ENCODE data around the gene PTPRD.

GRCh38 chr9:10041726-10042229 is 571.0 kb downstream of the PTPRD start:
- TF ChIP-seq E2F5 (CRISPR knock-in tag; IDR thresholded peaks at IDR 0.05) (no peak), CTCF (IDR thresholded peaks at IDR 0.05) (no peak), HMGXB4 (CRISPR knock-in tag; IDR thresholded peaks at IDR 0.05) (no peak), ETV6 (CRISPR knock-in tag; IDR thresholded peaks at IDR 0.05) (no peak)
- TF ChIP-seq, protein P1, sequence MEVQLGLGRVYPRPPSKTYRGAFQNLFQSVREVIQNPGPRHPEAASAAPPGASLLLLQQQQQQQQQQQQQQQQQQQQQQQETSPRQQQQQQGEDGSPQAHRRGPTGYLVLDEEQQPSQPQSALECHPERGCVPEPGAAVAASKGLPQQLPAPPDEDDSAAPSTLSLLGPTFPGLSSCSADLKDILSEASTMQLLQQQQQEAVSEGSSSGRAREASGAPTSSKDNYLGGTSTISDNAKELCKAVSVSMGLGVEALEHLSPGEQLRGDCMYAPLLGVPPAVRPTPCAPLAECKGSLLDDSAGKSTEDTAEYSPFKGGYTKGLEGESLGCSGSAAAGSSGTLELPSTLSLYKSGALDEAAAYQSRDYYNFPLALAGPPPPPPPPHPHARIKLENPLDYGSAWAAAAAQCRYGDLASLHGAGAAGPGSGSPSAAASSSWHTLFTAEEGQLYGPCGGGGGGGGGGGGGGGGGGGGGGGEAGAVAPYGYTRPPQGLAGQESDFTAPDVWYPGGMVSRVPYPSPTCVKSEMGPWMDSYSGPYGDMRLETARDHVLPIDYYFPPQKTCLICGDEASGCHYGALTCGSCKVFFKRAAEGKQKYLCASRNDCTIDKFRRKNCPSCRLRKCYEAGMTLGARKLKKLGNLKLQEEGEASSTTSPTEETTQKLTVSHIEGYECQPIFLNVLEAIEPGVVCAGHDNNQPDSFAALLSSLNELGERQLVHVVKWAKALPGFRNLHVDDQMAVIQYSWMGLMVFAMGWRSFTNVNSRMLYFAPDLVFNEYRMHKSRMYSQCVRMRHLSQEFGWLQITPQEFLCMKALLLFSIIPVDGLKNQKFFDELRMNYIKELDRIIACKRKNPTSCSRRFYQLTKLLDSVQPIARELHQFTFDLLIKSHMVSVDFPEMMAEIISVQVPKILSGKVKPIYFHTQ (CRISPR knock-in tag; IDR thresholded peaks at IDR 0.05) = no peak
